Endothelial cell of umbilical vein (primary cell): ENCODE measurements around the gene MTM1. TPM values are rescaled to one million over a fixed set of nuclear protein-coding genes. Genes with fewer than 3 reads are reported as not detected.

Experiments
- BruUV-seq: library from RNA; stranded (reverse); fragments of 400-500 nt; replicated peaks from 2 replicates; lab custom pipeline; 2021; lab: Mats Ljungman, UMichigan
- CTCF ChIA-PET: fragments of 300-600, 350-600 bp; sonication (Branson Sonifier 250); formaldehyde crosslinking; loops from one replicate; lab custom pipeline; 2021; ENCODE audit warnings: antibody characterized with exemption, inconsistent platforms; lab: Charles Lee
- POLR2A ChIA-PET: fragments of 300-600, 350-600 bp; sonication (Branson Sonifier 250); formaldehyde crosslinking; loops from one replicate; lab custom pipeline; 2021; ENCODE audit warnings: antibody characterized with exemption, inconsistent platforms; lab: Charles Lee
- DNase-seq: peaks from one replicate; pipeline ENCODE4 v3.0.0-alpha.2; 2011; ENCODE audit warnings: low read depth, low spot score
- FAIRE-seq: peaks from 2 replicates; lab custom pipeline; 2011; peaks lifted over from hg19 to GRCh38; lab: Jason Lieb, UNC
- H2AFZ ChIP-seq: 2 replicates; pipeline ENCODE4 v1.6.0; 2012; ENCODE audit warnings: low read depth, low read length, control low read depth, inconsistent platforms
- H3K27ac ChIP-seq: 2 replicates; pipeline ENCODE4 v1.5.1; 2011; ENCODE audit warnings: low read depth, mild to moderate bottlenecking, control low read depth, low read length, moderate library complexity; ENCODE audit not compliant: insufficient read depth
- H3K27me3 ChIP-seq, 2 experiments: 2 replicates each; pipeline versions ENCODE4 v1.6.0 to v1.6.1; 2011; ENCODE audit warnings: low read length in 2 of 2, mixed read lengths in 1 of 2; ENCODE audit not compliant: control insufficient read depth in 2 of 2, insufficient read depth in 2 of 2
- H3K36me3 ChIP-seq, 2 experiments: 2 replicates in 1 of 2; 3 replicates in 1 of 2; pipeline ENCODE4 v1.5.1; 2011; ENCODE audit warnings: low read length in 2 of 2, mild to moderate bottlenecking in 1 of 2, moderate library complexity in 1 of 2; ENCODE audit not compliant: control insufficient read depth in 2 of 2, insufficient read depth in 2 of 2; ENCODE audit errors: extremely low read depth in 1 of 2
- H3K4me1 ChIP-seq: 3 replicates; pipeline ENCODE4 v1.5.1; 2011; ENCODE audit warnings: mild to moderate bottlenecking, low read length; ENCODE audit not compliant: control insufficient read depth, insufficient read depth; ENCODE audit errors: extremely low read depth
- H3K4me2 ChIP-seq: 2 replicates; pipeline ENCODE4 v1.6.1; 2011; ENCODE audit warnings: low read length, control low read depth, mixed read lengths; ENCODE audit not compliant: insufficient read depth
- H3K4me3 ChIP-seq, 3 experiments: fragments of 200-600 bp in 1 of 3; sonication (generic), shearing (Covaris generic) in 1 of 3; replicated peaks in 1 of 3; 2 replicates each; pipeline ENCODE4 v1.5.1; 2011 to 2016; ENCODE audit warnings: control low read depth in 3 of 3, low read length in 3 of 3, mild to moderate bottlenecking in 2 of 3, inconsistent platforms in 1 of 3, low read depth in 1 of 3, moderate library complexity in 1 of 3; ENCODE audit not compliant: insufficient read depth in 1 of 3
- H3K79me2 ChIP-seq: 2 replicates; pipeline ENCODE4 v1.6.0; 2012; ENCODE audit warnings: low read length, inconsistent platforms; ENCODE audit not compliant: control insufficient read depth, insufficient read depth
- H3K9ac ChIP-seq: replicated peaks from 2 replicates; pipeline ENCODE3; 2011; ENCODE audit warnings: low read length, control low read depth; ENCODE audit not compliant: insufficient read depth; ENCODE audit errors: extremely low read depth
- H3K9me1 ChIP-seq: replicated peaks from 3 replicates; pipeline ENCODE4 v1.6.0; 2011; ENCODE audit warnings: mild to moderate bottlenecking, low read length; ENCODE audit not compliant: control insufficient read depth, insufficient read depth; ENCODE audit errors: extremely low read depth
- H3K9me3 ChIP-seq: replicated peaks from 2 replicates; pipeline ENCODE4 v1.5.1; 2012; ENCODE audit warnings: low read length, inconsistent platforms; ENCODE audit not compliant: control insufficient read depth, insufficient read depth
- H4K20me1 ChIP-seq: replicated peaks from 2 replicates; pipeline ENCODE3; 2011; ENCODE audit warnings: mild to moderate bottlenecking, low read length; ENCODE audit not compliant: control insufficient read depth, insufficient read depth; ENCODE audit errors: extremely low read depth
- EZH2 ChIP-seq: IDR thresholded peaks from 2 replicates; pipeline ENCODE4 v1.6.1; 2012; ENCODE audit warnings: borderline replicate concordance, low read depth, mild to moderate bottlenecking, moderate library complexity, low read length, inconsistent platforms; ENCODE audit not compliant: severe bottlenecking
- JUN ChIP-seq: IDR thresholded peaks from 2 replicates; pipeline ENCODE4 v1.6.1; 2011; ENCODE audit warnings: borderline replicate concordance, low read depth; ENCODE audit not compliant: insufficient read length, insufficient read depth
- MAX ChIP-seq: IDR thresholded peaks from 2 replicates; pipeline ENCODE4 v1.6.1; 2011; ENCODE audit not compliant: insufficient read depth, insufficient read length
- MYC ChIP-seq: IDR thresholded peaks from one replicate; pipeline ENCODE4 v1.6.1; 2011; ENCODE audit warnings: mild to moderate bottlenecking, low read depth, low read length
- dilution Hi-C: fragments of 300-500 bp; cut with MboI; formaldehyde crosslinking; loops from one replicate; pipeline ENCODE4 v1.15.0; 2019; ENCODE audit warnings: low sequenced_read_pairs; ENCODE audit not compliant: extremely low pct_ligation_motif_present
- intact Hi-C: fragments of 100-400 bp; cut with micrococcal nuclease; formaldehyde crosslinking; loops from one replicate; pipeline ENCODE4 v1.10.0; 2022
- polyA plus RNA-seq, 4 experiments: library from polyadenylated mRNA; depleted of rRNA in 3 of 4; stranded (reverse) in 3 of 4; unstranded in 1 of 4; fragments of >200 nt; gene quantifications; 2 replicates each; pipeline versions ENCODE4 v1.2.1 to v1.2.3, GENCODE V29; 2011 to 2012; ENCODE audit warnings: missing spikeins in 1 of 4
- total RNA-seq: library from RNA; stranded (reverse); gene quantifications from 2 replicates; pipeline ENCODE4 v1.2.3, GENCODE V29; 2021
- TF ChIP-seq, protein P1 (sequence below), 2 donors: IDR thresholded peaks; 1 replicate in 1 of 2; 2 replicates in 1 of 2; pipeline ENCODE4 v1.5.1; 2011; ENCODE audit warnings: low read length in 2 of 2, mild to moderate bottlenecking in 2 of 2, moderate library complexity in 2 of 2, control low read depth in 1 of 2, inconsistent platforms in 1 of 2, low read depth in 1 of 2; ENCODE audit not compliant: insufficient read depth in 1 of 2; ENCODE audit errors: extremely low read depth in 1 of 2

MTM1 gene
- total and polyA plus RNA-seq, 2 donors (not counting 3 experiments of a cell fraction or from before 2014, with no cell fraction given), result 2.4 to 13.2 TPM

DNA sequence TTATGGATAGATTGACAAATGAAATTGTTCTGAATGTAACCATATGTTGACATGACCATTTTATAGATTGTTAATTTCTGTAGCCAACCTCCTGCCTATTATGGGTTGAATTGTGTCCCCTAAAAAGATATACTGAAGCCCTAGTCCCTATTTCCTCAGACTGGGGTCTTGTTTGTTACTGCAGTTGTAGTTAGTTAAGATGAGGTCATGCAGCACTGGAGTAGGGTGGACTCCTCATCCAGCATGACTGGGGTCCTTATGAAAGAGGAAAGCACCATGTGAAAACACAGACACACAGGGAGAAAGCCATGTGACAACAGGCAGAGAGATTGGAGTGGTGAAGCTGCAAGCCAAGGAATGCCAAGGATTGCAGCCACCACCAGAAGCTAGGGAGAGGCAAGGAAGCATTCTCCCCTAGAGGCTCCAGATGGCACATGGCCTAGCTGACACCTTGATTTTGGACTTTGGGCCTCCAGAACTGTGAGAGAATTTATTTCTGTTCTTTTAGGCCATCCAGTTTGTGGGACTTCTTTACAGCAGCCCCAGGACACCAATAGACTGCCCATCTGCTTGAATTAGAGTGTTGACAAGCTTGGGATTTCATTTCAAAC is 14.0 kb downstream of the MTM1 start:
- TF ChIP-seq EZH2 (no peak), MYC (no peak)
- DNase-seq (no peak), FAIRE-seq (no peak)
- ChIA-PET CTCF (no interaction called here), POLR2A (no interaction called here)
- Histone ChIP-seq H2AFZ (no peak overlapping the region), H3K27ac (no peak overlapping the region), H3K27me3 (no peaks in the 10 kb centered on the region), H4K20me1 (no peaks in the 10 kb centered on the region), H3K4me1 (peaks cover 11% of the 10 kb centered on the region), H3K4me3 (no peak overlapping the region), H3K9me3 (no peaks in the 10 kb centered on the region), H3K4me2 (no peak overlapping the region), H3K36me3 (no peaks in the 10 kb centered on the region), H3K79me2 (no peaks in the 10 kb centered on the region), H3K9me1 (no peaks in the 10 kb centered on the region), H3K9ac (no peak overlapping the region)
- BruUV-seq, result no TSS peak
- dilution Hi-C loops (no loop called here), intact Hi-C loops (loop anchor here (5.0 kb wide), 1 partner anchor 630 kb away; no protein-coding TSS in a partner anchor)

DNA sequence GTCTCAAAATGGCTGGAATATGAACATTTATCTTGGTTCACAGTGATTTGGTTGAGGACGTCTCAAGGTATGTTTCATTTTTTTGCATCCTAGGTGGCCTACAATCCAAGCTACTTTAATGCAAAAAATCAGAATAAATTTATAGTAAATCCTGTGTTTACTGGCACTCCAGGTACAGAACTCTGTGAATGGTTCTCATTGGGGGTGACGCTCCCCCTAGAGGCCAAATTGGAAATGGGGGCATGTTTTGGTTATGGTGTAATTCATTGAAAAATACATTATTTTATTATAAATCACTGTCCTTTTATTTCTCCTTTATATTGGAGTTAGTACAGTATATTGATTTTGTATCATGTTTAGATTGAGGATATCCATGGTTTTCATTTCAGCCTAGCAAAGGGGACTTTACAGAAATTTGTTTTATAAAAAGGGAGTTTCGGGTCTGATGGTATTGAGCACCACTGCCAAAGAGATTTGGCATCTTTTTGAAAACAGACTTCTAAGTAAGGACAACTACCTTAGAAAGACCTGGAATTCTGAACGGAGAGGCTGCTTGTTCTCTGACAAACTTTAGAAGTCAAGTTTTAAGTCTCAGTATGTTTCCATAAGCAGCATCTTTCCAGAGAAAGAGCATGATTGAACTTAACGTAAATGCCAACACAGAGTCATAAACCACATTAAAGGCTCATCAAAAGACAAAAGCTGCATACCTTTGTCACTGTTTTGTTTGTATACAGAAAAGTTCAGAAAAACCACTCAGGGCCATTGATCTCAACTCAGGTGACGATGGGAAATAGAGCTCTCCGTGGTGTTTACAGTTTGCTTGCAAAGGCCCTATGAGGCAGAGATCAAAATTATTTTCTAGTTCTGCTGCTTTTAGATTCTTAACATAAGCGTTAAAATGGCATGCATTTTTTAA is 19.4 kb downstream of the MTM1 start:
- Histone ChIP-seq H4K20me1 (no peaks in the 10 kb centered on the region), H3K9me3 (no peaks in the 10 kb centered on the region), H3K27me3 (no peaks in the 10 kb centered on the region), H3K4me3 (no peak overlapping the region), H3K4me2 (no peak overlapping the region), H3K79me2 (no peaks in the 10 kb centered on the region), H3K4me1 (no peaks in the 10 kb centered on the region), H3K9me1 (no peaks in the 10 kb centered on the region), H3K36me3 (no peaks in the 10 kb centered on the region), H2AFZ (no peak overlapping the region), H3K27ac (no peak overlapping the region), H3K9ac (no peak overlapping the region)
- no TSS peak for BruUV-seq
- dilution Hi-C loops (no loop called here), intact Hi-C loops (loop anchor here (1.0 to 5.0 kb wide), 4 partner anchors 81 to 223 kb away; no protein-coding TSS in a partner anchor)
- TF ChIP-seq MAX, result no peak
- TF ChIP-seq JUN, result no peak
- TF ChIP-seq, protein P1, sequence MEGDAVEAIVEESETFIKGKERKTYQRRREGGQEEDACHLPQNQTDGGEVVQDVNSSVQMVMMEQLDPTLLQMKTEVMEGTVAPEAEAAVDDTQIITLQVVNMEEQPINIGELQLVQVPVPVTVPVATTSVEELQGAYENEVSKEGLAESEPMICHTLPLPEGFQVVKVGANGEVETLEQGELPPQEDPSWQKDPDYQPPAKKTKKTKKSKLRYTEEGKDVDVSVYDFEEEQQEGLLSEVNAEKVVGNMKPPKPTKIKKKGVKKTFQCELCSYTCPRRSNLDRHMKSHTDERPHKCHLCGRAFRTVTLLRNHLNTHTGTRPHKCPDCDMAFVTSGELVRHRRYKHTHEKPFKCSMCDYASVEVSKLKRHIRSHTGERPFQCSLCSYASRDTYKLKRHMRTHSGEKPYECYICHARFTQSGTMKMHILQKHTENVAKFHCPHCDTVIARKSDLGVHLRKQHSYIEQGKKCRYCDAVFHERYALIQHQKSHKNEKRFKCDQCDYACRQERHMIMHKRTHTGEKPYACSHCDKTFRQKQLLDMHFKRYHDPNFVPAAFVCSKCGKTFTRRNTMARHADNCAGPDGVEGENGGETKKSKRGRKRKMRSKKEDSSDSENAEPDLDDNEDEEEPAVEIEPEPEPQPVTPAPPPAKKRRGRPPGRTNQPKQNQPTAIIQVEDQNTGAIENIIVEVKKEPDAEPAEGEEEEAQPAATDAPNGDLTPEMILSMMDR (IDR thresholded peaks at IDR 0.05; ENCODE audit: extremely low read depth in 1 of 2, insufficient read depth in 1 of 2, low read depth in 1 of 2, low read length in 2 of 2), result peak; percentile 40 to 51
- peak; percentile 75 for FAIRE-seq
- CTCF ChIA-PET, result interaction anchor here (1.0 to 3.1 kb wide), 14 partner anchors 13 to 650 kb away, joined by 3 to 22 read pairs (median 4); partner anchors contain the start of genes EOLA2 and MAMLD1
- peak; percentile 35 for DNase-seq
- POLR2A ChIA-PET, result no interaction called here
